WI38 (cell line): ENCODE results near the gene JPT1.

Experiments
- H3K4me3 ChIP-seq: 2 replicates; pipeline ENCODE4 v1.5.1; 2011; ENCODE audit warnings: low read depth, mild to moderate bottlenecking, control low read depth, low read length
- CTCF ChIP-seq: IDR thresholded peaks from 2 replicates; pipeline ENCODE4 v1.5.1; 2012; ENCODE audit warnings: low read depth, mild to moderate bottlenecking, control low read depth, low read length

JPT1 gene

GRCh38 chr17:75105126-75106080, 48.9 kb downstream of the JPT1 start:
- TF ChIP-seq CTCF = peak; percentile 93
- no peak overlapping the region for H3K4me3 ChIP-seq

DNA sequence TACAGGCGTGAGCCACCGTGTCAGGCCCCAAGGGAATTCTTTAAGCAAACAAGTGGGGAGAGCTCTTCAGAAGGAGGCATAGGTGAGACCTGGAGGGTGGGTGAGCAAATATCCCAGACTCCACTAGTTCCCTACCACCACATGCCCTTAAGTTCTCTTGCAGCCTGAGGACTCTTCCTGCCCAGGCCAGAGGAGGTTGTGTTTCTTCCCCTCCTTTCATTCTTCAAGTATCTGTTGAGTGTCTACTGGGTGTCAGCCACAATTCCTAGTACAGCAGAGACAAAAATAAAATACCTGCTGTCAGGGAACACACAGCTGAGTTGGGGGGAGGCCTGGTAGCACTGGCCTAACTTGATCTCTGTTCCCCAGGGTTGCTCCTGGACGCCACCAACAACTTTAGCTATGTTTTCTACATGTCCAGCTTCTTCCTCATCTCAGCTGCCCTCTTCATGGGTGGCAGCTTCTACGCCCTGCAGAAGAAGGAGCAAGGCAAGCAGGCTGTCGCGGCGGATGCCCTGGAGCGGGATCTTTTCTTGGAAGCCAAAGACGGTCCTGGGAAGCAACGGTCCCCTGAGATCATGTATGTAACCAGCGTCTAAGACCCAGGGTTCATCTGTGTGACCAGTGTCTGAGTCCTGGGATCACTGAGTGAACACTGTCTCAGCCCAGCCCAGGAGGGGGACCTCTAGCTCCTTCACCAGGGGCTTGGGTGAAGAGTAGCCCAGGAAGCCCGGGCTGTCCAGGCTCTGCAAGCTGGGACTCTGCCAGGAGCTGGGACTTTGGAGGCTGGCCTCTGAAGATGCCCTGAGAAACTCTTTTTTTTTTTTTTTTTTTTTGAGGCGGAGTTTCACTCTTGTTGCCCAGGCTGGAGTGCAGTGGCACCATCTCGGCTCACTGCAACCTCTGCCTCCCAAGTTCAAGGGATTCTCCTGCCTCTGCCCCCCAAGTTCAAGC, 50.4 kb downstream of the JPT1 start:
- H3K4me3 ChIP-seq = no peak overlapping the region
- TF ChIP-seq CTCF = no peak

- no peak overlapping the region for H3K4me3 ChIP-seq
These were observed 51.9 kb downstream of the JPT1 start for GRCh38 chr17:75102385-75102821.

GRCh38 chr17:75099881-75100595, 54.3 kb downstream of the JPT1 start:
- no peak for TF ChIP-seq CTCF
- H3K4me3 ChIP-seq = no peak overlapping the region

More at GRCh38 chr17:75102385-75102821, 51.9 kb downstream of the JPT1 start:
- no peak for TF ChIP-seq CTCF

DNA sequence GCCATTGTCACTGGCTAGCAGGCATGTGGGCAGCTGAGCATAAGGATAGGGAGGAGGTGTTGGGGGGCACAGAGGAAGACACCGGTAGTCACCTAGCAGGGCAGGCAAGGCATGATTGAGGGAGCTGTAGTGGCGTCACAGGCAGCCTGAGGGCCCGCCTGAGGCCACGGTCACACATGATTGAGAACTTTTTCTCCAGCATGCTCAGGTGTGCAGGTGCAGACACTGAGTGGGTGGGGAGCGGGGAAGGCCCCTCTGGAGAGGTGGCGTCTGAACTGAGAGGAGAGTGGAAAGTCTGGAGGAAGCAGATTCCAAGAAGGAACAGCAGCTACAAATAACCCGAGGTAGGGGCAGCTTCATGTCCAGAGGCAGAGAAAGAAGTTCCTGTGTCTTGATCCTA, 55.5 kb downstream of the JPT1 start:
- H3K4me3 ChIP-seq = no peak overlapping the region
- TF ChIP-seq CTCF = no peak

GRCh38 chr17:75097865-75098264, 56.4 kb downstream of the JPT1 start:
- no peak overlapping the region for H3K4me3 ChIP-seq

More at GRCh38 chr17:75097865-75098264, 56.4 kb downstream of the JPT1 start:
- no peak for TF ChIP-seq CTCF
